GM12878 (cell line): ENCODE measurements around the gene ABCC2. TPM values are rescaled to one million over a fixed set of nuclear protein-coding genes. Genes with fewer than 3 reads are reported as not detected.
"Not testable (repeated sequence)": the region's sequence is repeated elsewhere in the genome, so short reads cannot be mapped to it uniquely, and the experiment has no call there.

Experiments
- ATAC-seq: fragments of 200-7000 bp; cut with Tn5 transposase; 3 replicates; pipeline ENCODE4 v1.9.1; 2020; ENCODE audit warnings: mild to moderate bottlenecking, moderate library complexity
- BruUV-seq: library from RNA; stranded (reverse); fragments of 400-500 nt; replicated peaks from 2 replicates; lab custom pipeline; 2021; lab: Mats Ljungman, UMichigan
- CTCF ChIA-PET: fragments of 300-600 bp; sonication (Branson Sonifier 250); formaldehyde crosslinking; extraction: SDS; loops from one replicate; lab custom pipeline; 2021; ENCODE audit warnings: inconsistent platforms; lab: Yijun Ruan, JAX
- POLR2A ChIA-PET: fragments of 350-600 bp; formaldehyde crosslinking; extraction: SDS; loops from one replicate; lab custom pipeline; 2021; ENCODE audit warnings: inconsistent platforms; lab: Charles Lee
- RAD21 ChIA-PET: fragments of 300-600 bp; sonication (Branson Sonifier 250); formaldehyde crosslinking; loops from one replicate; lab custom pipeline; 2023; ENCODE audit warnings: antibody characterized with exemption; ENCODE audit not compliant: unreplicated experiment; lab: Charles Lee
- SMC1A ChIA-PET: fragments of 300-600 bp; sonication (Branson Sonifier 250); formaldehyde crosslinking; loops from one replicate; lab custom pipeline; 2023; ENCODE audit not compliant: unreplicated experiment, uncharacterized antibody; lab: Charles Lee
- DNase-seq: peaks from one replicate; pipeline ENCODE4 v3.0.0-alpha.2; 2011; ENCODE audit warnings: low read depth, low spot score
- FAIRE-seq: peaks from 3 replicates; lab custom pipeline; 2011; peaks lifted over from hg19 to GRCh38; lab: Jason Lieb, UNC
- H2AFZ ChIP-seq: 2 replicates; pipeline ENCODE4 v1.6.0; 2011; ENCODE audit warnings: low read depth, low read length, control low read depth; ENCODE audit not compliant: control insufficient read depth
- H3K27ac ChIP-seq: 2 replicates; pipeline ENCODE4 v1.5.1; 2011; ENCODE audit warnings: control low read depth; ENCODE audit not compliant: control insufficient read depth, insufficient read depth
- H3K27me3 ChIP-seq, 2 experiments: replicated peaks in 1 of 2; 2 replicates each; pipeline versions ENCODE4 v1.6.0 to v1.6.1; 2011; ENCODE audit warnings: low read length in 1 of 2; ENCODE audit not compliant: control insufficient read depth in 2 of 2, insufficient read depth in 2 of 2
- H3K36me3 ChIP-seq, 2 experiments: 2 replicates each; pipeline ENCODE4 v1.5.1; 2011; ENCODE audit warnings: low read length in 1 of 2; ENCODE audit not compliant: control insufficient read depth in 2 of 2, insufficient read depth in 2 of 2
- H3K4me1 ChIP-seq: 2 replicates; pipeline ENCODE4 v1.6.1; 2011; ENCODE audit warnings: mild to moderate bottlenecking, low read length, moderate library complexity, mixed read lengths; ENCODE audit not compliant: control insufficient read depth, insufficient read depth
- H3K4me2 ChIP-seq: 2 replicates; pipeline ENCODE4 v1.6.0; 2011; ENCODE audit warnings: control low read depth; ENCODE audit not compliant: control insufficient read depth, insufficient read depth
- H3K4me3 ChIP-seq: fragments of 200-600 bp; sonication (generic); 2 replicates; pipeline ENCODE4 v1.5.1; 2016
- H3K79me2 ChIP-seq: 2 replicates; pipeline ENCODE4 v1.6.0; 2011; ENCODE audit warnings: low read length; ENCODE audit not compliant: control insufficient read depth, insufficient read depth
- H3K9ac ChIP-seq: 2 replicates; pipeline ENCODE4 v1.8.0; 2011; ENCODE audit warnings: low read length, control low read depth, mixed read lengths; ENCODE audit not compliant: control insufficient read depth, insufficient read depth
- H3K9me3 ChIP-seq: replicated peaks from 3 replicates; pipeline ENCODE4 v1.5.1; 2011; ENCODE audit warnings: mild to moderate bottlenecking, low read length; ENCODE audit not compliant: control insufficient read depth, insufficient read depth
- H4K20me1 ChIP-seq: 2 replicates; pipeline ENCODE4 v1.6.0; 2011; ENCODE audit not compliant: control insufficient read depth, insufficient read depth
- YY1 ChIP-seq: IDR thresholded peaks from 2 replicates; pipeline ENCODE4 v1.6.1; 2011; ENCODE audit warnings: low read depth, mild to moderate bottlenecking, low read length
- ZNF592 ChIP-seq: fragments of 450-650 bp; IDR thresholded peaks from 2 replicates; pipeline ENCODE4 v1.6.1; 2017; ENCODE audit warnings: mild to moderate bottlenecking, moderate library complexity
- WGBS: methylation state at CpG from one replicate; pipeline ENCODE4 v1.1.6; 2016; ENCODE audit warnings: low lambda C conversion rate; ENCODE audit not compliant: insufficient replicate concordance, insufficient coverage; ENCODE audit errors: missing lambda C conversion rate; 5-methylcytosine and 5-hydroxymethylcytosine counted together
- in situ Hi-C: fragments of 300-500 bp; cut with MboI; formaldehyde crosslinking; loops from 9 replicates; pipeline ENCODE4 v1.14.3; 2018; ENCODE audit warnings: mixed read lengths
- intact Hi-C: fragments of 100-400 bp; cut with micrococcal nuclease; formaldehyde crosslinking; loops from one replicate; pipeline ENCODE4 v1.14.2; 2022; ENCODE audit not compliant: unreplicated experiment
- polyA plus RNA-seq, 11 experiments: library from polyadenylated mRNA; depleted of rRNA in 4 of 11; unstranded in 6 of 11; stranded (reverse) in 5 of 11; fragments of >200 nt; fragmentation: Nextera tagmentation in 4 of 11; fragmentation: Illumina TruSeq in 1 of 11; extraction: Ambion mirVana in 4 of 11; extraction: Trizol in 1 of 11; gene quantifications; 1 replicate in 1 of 11; 2 replicates in 10 of 11; pipeline versions ENCODE4 v1.2.1 to v1.2.3, GENCODE V29; 2011 to 2016; ENCODE audit warnings: inconsistent platforms in 2 of 11, missing spikeins in 2 of 11, low read depth in 1 of 11
- total RNA-seq, 4 experiments: library from RNA; depleted of rRNA in 3 of 4; stranded (reverse); fragments of >200 nt in 3 of 4; fragmentation: Illumina TruSeq in 1 of 4; extraction: Trizol in 1 of 4; gene quantifications; 2 replicates each; pipeline versions ENCODE4 v1.2.1 to v1.2.3, GENCODE V29; 2013 to 2021

ABCC2 gene
- total and polyA plus RNA-seq, 10 of the 15 experiments (the other 5 are each of a cell fraction or from before 2014, with no cell fraction given), result 0.02 to 0.95 (median 0.21) TPM

GRCh38 chr10:99782447-99783286 lies at the start of gene ABCC2 (continued):
- TF ChIP-seq YY1, result no peak

- CTCF ChIA-PET, result interaction anchor here (0.7 to 4.1 kb wide), 6 partner anchors 9 to 297 kb away, joined by 4 to 17 read pairs (median 6); no protein-coding TSS in a partner anchor
- no peak for ATAC-seq
- no peaks in the 10 kb centered on the region for H3K9me3 ChIP-seq
- H3K4me3 ChIP-seq, result peak overlapping the region; percentile 54; the same call in 1 of the 2 replicates
- POLR2A ChIA-PET, result interaction anchor here (1.6 to 2.4 kb wide), 2 partner anchors 8 to 32 kb away, joined by 5 to 9 read pairs; no protein-coding TSS in a partner anchor
- FAIRE-seq, result no peak
- H3K27me3 ChIP-seq, result no peaks in the 10 kb centered on the region
- RAD21 ChIA-PET, result interaction anchor here (2.4 kb wide), 1 partner anchor 32 kb away, joined by 11 read pairs; no protein-coding TSS in a partner anchor
- SMC1A ChIA-PET, result interaction anchor here (0.7 to 3.3 kb wide), 4 partner anchors 9 to 313 kb away, joined by 3 to 11 read pairs (median 3); no protein-coding TSS in a partner anchor
- peaks cover 32% of the 10 kb centered on the region for H3K79me2 ChIP-seq
- WGBS, result 98% methylated on average over 8 of the region's 8 CpGs
- peak overlapping the region; percentile 57 for H3K4me2 ChIP-seq
- in situ Hi-C loops, result no loop called here
- intact Hi-C loops, result no loop called here
- no peak for DNase-seq
- peaks cover 5% of the 10 kb centered on the region; the same call in 1 of the 2 replicates for H3K4me1 ChIP-seq
- H3K27ac ChIP-seq, result no peak overlapping the region
- no peaks in the 10 kb centered on the region for H4K20me1 ChIP-seq
- no peaks in the 10 kb centered on the region for H3K36me3 ChIP-seq
- no peak for TF ChIP-seq ZNF592
- H3K9ac ChIP-seq, result no peak overlapping the region
- no TSS peak for BruUV-seq
- H2AFZ ChIP-seq, result no peak overlapping the region
These were observed 49.1 kb upstream of the ABCC2 start for GRCh38 chr10:99733366-99733765.

- BruUV-seq, ATAC-seq, H3K36me3 ChIP-seq, H3K4me3 ChIP-seq, H3K4me1 ChIP-seq, H3K27ac ChIP-seq, H3K9ac ChIP-seq, H3K9me3 ChIP-seq, FAIRE-seq, H3K27me3 ChIP-seq, H3K4me2 ChIP-seq, H4K20me1 ChIP-seq, H2AFZ ChIP-seq, DNase-seq, in situ Hi-C loops, intact Hi-C loops: not testable (repeated sequence)
- ChIA-PET CTCF (interaction anchor here (0.7 to 4.1 kb wide), 3 partner anchors 9 to 298 kb away, joined by 4 to 17 read pairs (median 4); no protein-coding TSS in a partner anchor), RAD21 (interaction anchor here (0.5 to 2.4 kb wide), 2 partner anchors 32 to 39 kb away, joined by 3 to 11 read pairs; no protein-coding TSS in a partner anchor), SMC1A (interaction anchor here (0.7 to 3.3 kb wide), 3 partner anchors 9 to 109 kb away, joined by 3 to 11 read pairs (median 3); no protein-coding TSS in a partner anchor), POLR2A (interaction anchor here (2.4 kb wide), 1 partner anchor 8 kb away, joined by 9 read pairs; no protein-coding TSS in a partner anchor)
- 98% methylated on average over 6 of the region's 10 CpGs for WGBS
- peaks cover 32% of the 10 kb centered on the region for H3K79me2 ChIP-seq
These were observed 48.3 kb upstream of the ABCC2 start for GRCh38 chr10:99734111-99734510.
